Measurements from ENCODE around the gene MED20.

The MED20 gene

DNA sequence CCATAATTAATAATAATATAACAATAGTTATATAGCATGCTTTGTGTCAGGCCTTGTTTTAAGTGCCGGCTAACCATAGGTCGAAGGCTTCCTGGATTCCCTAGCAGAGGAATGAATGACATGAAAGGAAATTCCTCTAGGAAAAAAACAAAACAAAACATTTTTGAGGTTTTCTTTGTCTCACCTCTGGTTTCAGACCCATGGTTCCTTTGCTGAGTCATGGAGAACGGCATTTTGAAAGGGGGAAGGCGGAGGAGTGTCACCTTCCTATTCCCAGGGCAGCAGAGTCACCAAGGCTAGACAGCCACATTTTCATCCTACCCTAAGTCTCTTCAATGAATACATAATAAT, 46.0 kb upstream of the MED20 start:
- TF ChIP-seq EZH2 (IDR thresholded peaks at IDR 0.05; ENCODE audit: borderline replicate concordance, low read length) (no peak), CTCF (IDR thresholded peaks at IDR 0.05; ENCODE audit: low read length) (no peak)
- no peak overlapping the region for H3K4me2 ChIP-seq (ENCODE audit: low read length)
- no peak overlapping the region for H3K4me3 ChIP-seq (ENCODE audit: low read depth, low read length, poor library complexity, severe bottlenecking)
- H3K36me3 ChIP-seq (ENCODE audit: insufficient read depth, low read length) = no peaks in the 10 kb centered on the region
- no peaks in the 10 kb centered on the region for H3K9me3 ChIP-seq (ENCODE audit: low read length)
- H3F3A ChIP-seq (ENCODE audit: insufficient read depth, low read length) = no peaks in the 10 kb centered on the region
- H3K27ac ChIP-seq (ENCODE audit: low read depth, low read length, poor library complexity, severe bottlenecking) = no peak overlapping the region
- no peaks in the 10 kb centered on the region for H4K20me1 ChIP-seq (ENCODE audit: insufficient read depth, low read length)
- H3K27me3 ChIP-seq (ENCODE audit: insufficient read depth, low read length) = no peaks in the 10 kb centered on the region
- H3K9me2 ChIP-seq (ENCODE audit: low read depth, low read length) = no peaks in the 10 kb centered on the region
- H3K79me2 ChIP-seq (ENCODE audit: insufficient read depth, low read length) = no peaks in the 10 kb centered on the region
- no peak overlapping the region for H3K9ac ChIP-seq (ENCODE audit: low read length)
- H3K4me1 ChIP-seq (ENCODE audit: insufficient read depth, low read length, severe bottlenecking) = no peaks in the 10 kb centered on the region
- no peak overlapping the region for H2AFZ ChIP-seq (ENCODE audit: low read length)

GRCh38 chr6:41966214-41966920, 45.4 kb upstream of the MED20 start:
- H3K27ac ChIP-seq (ENCODE audit: low read depth, low read length, poor library complexity, severe bottlenecking) = no peak overlapping the region

GRCh38 chr6:41965429-41966213, 44.7 kb upstream of the MED20 start:
- Histone ChIP-seq H3K36me3 (ENCODE audit: insufficient read depth, low read length) (no peaks in the 10 kb centered on the region), H2AFZ (ENCODE audit: low read length) (no peak overlapping the region), H3K27me3 (ENCODE audit: insufficient read depth, low read length) (no peaks in the 10 kb centered on the region), H3K79me2 (ENCODE audit: insufficient read depth, low read length) (no peaks in the 10 kb centered on the region), H3K27ac (ENCODE audit: low read depth, low read length, poor library complexity, severe bottlenecking) (no peak overlapping the region), H3K4me3 (ENCODE audit: low read depth, low read length, poor library complexity, severe bottlenecking) (no peak overlapping the region), H3K4me2 (ENCODE audit: low read length) (no peak overlapping the region), H3K9ac (ENCODE audit: low read length) (no peak overlapping the region), H3F3A (ENCODE audit: insufficient read depth, low read length) (no peaks in the 10 kb centered on the region), H4K20me1 (ENCODE audit: insufficient read depth, low read length) (no peaks in the 10 kb centered on the region), H3K9me2 (ENCODE audit: low read depth, low read length) (no peaks in the 10 kb centered on the region), H3K9me3 (ENCODE audit: low read length) (no peaks in the 10 kb centered on the region), H3K4me1 (ENCODE audit: insufficient read depth, low read length, severe bottlenecking) (no peaks in the 10 kb centered on the region)
- TF ChIP-seq EZH2 (IDR thresholded peaks at IDR 0.05; ENCODE audit: borderline replicate concordance, low read length) = no peak
- TF ChIP-seq CTCF (IDR thresholded peaks at IDR 0.05; ENCODE audit: low read length) = no peak

More at GRCh38 chr6:41966214-41966920, 45.4 kb upstream of the MED20 start:
- no peak overlapping the region for H2AFZ ChIP-seq (ENCODE audit: low read length)
- no peaks in the 10 kb centered on the region for H3K9me3 ChIP-seq (ENCODE audit: low read length)
- H3K79me2 ChIP-seq (ENCODE audit: insufficient read depth, low read length) = no peaks in the 10 kb centered on the region
- no peak overlapping the region for H3K4me3 ChIP-seq (ENCODE audit: low read depth, low read length, poor library complexity, severe bottlenecking)
- H3K27me3 ChIP-seq (ENCODE audit: insufficient read depth, low read length) = no peaks in the 10 kb centered on the region
- no peak overlapping the region for H3K9ac ChIP-seq (ENCODE audit: low read length)
- TF ChIP-seq EZH2 (IDR thresholded peaks at IDR 0.05; ENCODE audit: borderline replicate concordance, low read length) = no peak
- no peak overlapping the region for H3K4me2 ChIP-seq (ENCODE audit: low read length)
- H3F3A ChIP-seq (ENCODE audit: insufficient read depth, low read length) = no peaks in the 10 kb centered on the region
- no peaks in the 10 kb centered on the region for H3K4me1 ChIP-seq (ENCODE audit: insufficient read depth, low read length, severe bottlenecking)
- H3K36me3 ChIP-seq (ENCODE audit: insufficient read depth, low read length) = no peaks in the 10 kb centered on the region
- no peaks in the 10 kb centered on the region for H3K9me2 ChIP-seq (ENCODE audit: low read depth, low read length)
- no peaks in the 10 kb centered on the region for H4K20me1 ChIP-seq (ENCODE audit: insufficient read depth, low read length)
